Measurements from ENCODE around the gene FLNC.

FLNC gene

DNA sequence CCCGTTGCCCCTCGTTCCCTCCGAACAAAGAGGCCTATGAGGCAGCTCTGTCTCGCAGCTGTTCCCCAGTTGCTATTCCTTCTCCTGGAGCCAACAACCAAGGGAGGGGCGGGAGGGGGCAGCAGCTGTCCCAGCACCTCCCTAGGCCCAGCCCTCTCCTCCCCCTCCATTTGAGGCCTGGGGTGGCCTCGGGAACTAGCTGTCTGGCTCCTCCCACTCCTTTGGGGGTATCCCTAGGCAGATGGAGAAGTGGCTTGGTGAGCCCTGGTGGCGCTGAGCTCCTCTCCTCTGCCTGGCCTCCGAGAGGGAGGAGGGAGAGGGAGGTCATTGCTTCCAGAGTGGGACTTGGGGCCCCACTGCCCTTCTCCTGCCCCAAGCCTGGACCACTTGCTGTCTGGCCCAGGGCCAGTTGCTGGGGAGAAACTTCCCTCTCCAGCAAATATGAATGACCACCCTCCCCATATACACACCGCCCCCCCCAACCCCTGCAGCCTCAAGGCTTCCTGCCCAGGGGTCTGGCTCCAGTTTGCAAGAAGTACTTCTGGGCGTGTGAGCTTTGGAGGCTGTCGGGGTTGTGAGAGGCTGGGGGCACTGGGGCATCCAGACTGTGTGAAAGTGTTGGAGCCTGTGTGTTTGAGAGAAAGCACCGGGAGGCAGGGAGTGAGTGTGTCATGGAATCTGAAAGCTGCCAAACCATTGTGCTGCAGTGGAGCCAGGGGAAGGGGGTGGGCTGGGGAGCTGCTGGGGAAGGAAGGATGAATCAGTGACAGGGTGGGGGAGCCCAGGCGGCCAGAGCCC, 3.1 kb downstream of the FLNC start:
- DNase-seq (ENCODE audit: low spot score) = no peak

DNA sequence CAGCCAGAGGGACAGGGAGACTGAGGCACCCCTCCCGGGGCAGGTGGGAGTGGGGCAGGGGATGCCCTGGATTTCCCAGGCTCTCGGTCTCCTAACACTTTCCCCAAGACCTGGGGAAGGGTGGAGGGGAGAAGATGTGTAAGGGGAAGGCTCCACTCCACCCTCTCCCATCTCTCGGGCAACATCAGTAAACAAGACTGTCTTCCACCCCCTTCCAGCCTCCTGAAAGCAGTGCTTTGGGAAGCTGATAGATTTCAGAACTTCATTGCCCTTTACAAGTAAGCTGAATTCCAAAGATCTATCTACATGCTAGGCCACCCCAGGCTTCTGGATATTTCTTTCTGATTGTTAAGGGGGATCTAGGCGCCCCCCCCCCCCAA, 3.7 kb downstream of the FLNC start:
- DNase-seq (ENCODE audit: low spot score) = no peak

DNA sequence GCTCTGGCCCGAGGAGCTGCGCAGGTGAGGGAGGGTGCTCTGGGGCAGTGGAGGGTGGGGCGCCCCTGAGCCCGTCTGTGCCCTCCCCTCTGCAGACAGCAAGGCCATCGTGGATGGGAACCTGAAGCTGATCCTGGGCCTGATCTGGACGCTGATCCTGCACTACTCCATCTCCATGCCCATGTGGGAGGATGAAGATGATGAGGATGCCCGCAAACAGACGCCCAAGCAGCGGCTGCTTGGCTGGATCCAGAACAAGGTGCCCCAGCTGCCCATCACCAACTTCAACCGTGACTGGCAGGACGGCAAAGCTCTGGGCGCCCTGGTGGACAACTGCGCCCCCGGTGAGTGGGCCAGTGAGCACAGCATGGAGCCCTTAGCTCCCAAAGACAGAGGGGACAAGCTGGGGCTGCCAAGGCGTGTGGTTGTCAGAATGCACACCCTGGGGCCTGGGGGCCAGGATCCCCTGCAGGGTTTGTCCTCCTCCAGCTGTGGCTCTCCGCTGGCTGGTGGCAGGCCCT, 5.1 kb downstream of the FLNC start:
- DNase-seq (ENCODE audit: low spot score) = no peak

DNA sequence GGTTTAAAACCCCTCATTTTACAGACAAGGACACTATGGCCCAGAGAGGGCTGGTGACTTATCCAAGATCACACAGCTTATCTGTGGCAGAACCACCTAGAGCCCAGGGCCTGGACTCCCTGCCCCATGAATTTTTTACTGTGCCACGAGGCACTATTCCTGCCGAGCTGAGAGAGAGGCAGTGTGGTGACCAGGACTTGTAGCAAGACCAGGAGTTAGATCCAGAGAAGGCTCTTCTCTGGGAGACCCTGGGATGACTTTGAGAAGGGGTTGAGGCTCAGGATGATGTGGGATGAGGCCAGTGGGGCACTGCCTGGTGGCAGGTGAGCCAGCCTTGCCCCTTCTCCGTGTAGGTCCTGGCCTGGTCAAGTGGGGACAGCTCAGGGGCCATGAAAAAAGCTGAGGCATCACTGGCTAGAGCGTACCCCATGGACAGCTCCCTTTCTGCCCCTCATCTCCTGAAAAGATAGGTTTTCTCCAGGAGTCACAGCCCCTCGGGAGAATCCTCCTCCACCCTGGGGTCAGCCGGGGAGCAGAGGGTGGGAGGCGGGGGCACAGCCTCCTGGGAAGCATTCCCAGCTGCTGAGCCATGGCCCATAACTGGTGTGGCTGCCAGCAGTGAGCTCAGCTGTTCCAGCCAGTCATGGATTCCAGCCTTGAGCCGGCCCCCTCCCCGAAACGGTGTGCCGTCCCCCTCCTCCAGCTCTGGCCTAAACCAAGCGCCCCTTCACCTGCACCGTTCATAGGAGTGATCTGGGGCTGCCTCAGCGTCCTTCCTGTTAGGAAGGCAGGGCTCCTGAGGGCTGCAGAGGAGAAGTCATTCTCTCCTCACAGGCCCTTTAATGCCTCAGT, 5.8 kb downstream of the FLNC start:
- DNase-seq (ENCODE audit: low spot score) = no peak

DNA sequence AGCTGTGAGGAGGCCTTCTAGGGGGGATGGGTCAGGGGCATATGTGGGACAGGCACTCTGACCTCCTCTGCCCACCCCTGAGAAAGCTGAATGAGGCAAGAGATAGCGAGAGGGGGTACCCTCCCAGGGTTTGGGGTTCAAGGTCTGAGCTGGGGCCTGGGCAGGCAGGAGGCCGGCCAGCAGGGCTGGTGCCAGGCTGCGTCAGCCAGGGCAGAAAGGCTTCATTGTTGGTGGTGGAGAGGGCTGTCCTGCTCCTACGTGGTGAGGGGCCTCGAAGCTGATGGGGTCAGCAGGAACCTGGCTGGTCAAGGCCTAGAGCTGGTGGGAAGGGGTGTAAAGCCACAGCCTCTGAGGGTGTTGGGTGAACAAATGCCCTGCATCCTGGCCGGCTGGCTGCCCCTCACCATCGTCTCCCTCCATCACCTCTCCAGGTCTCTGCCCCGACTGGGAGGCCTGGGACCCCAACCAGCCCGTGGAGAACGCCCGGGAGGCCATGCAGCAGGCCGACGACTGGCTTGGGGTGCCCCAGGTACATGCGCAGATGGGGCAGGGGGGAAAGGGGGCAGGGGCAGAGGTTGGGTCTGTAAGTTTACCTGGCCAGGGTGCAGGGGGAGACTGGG, 6.6 kb downstream of the FLNC start:
- DNase-seq (ENCODE audit: low spot score) = no peak

DNA sequence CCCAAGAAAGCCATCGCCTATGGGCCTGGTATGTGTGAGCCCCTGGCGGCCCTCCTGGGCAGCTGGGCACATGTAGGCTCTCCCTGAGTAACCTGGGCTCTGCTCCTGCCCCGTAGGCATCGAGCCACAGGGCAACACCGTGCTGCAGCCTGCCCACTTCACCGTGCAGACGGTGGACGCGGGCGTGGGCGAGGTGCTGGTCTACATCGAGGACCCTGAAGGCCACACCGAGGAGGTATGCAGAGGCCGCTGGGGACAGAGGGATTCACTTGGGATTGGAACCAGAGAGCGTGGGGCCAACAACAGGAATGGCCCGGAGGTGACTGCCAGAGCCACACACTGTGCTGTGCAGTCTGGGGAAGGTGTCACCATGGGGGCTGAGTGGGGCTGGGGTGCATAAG, 7.3 kb downstream of the FLNC start:
- DNase-seq (ENCODE audit: low spot score) = no peak

DNA sequence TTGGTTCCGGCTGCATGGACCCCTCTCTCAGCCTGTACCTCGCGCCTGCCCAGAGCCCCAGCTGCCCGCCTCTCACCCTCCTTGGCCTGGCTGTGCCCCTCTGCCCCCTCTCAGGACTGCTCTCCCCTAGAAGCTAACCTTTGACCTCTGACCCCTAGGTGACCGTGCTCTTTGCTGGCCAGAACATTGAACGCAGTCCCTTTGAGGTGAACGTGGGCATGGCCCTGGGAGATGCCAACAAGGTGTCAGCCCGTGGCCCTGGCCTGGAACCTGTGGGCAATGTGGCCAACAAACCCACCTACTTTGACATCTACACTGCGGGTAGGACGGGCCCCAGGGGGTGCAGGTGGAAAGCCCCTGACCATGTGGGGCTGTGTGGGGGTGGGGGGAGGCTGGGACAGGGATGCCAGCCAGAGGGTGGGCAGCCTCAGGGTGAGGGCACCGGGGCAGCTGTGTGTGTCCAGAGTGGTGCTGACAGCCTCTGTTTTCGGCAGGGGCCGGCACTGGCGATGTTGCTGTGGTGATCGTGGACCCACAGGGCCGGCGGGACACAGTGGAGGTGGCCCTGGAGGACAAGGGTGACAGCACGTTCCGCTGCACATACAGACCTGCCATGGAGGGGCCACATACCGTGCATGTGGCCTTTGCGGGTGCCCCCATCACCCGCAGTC, 8.0 kb downstream of the FLNC start:
- no peak for DNase-seq (ENCODE audit: low spot score)

DNA sequence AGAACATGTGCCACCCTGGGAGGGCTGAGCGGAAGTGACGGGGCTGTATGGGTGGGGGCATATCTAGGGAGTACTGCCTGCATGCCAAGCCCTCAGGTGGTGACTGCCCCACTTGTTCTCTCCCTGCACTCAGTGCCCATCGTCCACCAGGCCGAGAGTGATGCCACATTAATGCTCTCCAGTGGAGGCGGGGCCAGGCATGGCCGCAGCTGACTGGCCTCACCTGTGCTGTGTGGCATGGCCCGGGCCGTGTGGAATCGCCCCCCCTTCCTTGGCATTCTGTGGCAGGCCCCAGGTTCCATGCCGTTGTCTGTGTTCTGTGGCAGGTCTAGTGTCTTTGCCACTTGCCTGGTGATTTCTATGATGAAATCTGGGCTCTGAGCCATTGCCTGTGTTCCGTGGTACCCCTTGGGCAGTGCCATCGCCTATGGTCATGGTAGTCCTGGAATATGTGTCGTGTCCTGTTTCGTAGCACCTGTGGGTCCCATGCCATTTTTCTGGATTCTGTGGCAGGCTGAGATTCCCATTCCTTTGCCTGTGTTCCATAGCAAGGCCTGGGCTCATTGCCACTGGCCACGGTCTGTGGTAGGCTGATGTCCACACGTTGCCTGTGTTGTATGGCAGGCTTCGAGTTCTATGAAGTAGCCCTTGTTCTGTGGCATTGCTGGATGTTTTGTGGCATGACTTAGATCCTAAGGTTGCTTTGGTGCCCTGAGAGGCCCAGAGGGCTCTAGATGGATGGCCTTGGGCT, 8.9 kb downstream of the FLNC start:
- DNase-seq (ENCODE audit: low spot score) = no peak

DNA sequence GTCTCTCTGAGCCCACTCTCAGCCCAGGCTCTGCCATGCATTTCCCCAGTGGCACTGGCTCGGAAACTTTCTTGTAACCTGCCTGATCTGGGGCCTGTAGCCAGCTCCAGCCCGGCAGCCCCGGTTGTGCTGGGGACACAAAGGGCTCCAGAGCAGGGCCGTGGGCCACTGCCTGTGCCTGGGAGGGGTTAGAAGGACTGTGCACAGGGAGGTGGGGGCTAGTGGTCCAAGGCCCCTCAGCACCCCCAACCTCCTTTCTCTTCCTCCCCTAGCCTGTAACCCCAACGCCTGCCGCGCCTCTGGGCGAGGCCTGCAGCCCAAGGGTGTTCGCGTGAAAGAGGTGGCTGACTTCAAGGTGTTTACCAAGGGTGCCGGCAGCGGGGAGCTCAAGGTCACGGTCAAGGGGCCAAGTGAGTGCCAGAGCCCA, 9.6 kb downstream of the FLNC start:
- no peak for DNase-seq (ENCODE audit: low spot score)

DNA sequence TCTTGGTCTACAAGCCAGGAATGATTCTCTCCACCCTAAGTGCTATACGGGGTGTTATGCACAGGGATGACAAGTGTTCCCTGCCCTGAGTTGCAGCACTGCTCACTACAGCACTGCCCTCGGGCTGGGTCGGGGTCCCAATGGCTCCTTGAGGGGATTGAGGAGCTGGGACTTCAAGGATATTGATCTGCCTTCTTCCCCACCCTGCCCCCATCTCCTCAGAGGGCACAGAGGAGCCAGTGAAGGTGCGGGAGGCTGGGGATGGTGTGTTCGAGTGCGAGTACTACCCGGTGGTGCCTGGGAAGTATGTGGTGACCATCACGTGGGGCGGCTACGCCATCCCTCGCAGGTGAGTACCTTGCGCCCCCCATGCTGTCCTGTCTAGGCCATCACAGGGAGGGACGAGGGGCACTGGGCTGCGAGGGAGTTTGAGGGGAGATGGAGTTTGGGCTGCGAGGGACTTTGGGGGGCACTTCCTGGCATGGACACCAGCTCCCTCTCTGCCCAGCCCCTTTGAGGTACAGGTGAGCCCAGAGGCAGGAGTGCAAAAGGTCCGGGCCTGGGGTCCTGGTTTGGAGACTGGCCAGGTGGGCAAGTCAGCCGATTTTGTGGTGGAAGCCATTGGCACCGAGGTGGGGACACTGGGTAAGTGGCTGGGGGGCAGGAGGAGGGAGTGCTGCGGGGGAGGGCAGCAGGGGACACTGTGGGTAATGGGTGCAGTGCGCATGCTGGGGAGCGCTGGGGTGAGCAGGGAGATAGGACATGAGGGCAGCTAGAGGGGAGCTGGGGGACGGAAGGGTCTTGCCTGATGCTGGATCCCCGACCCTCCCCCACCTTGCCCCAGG, 10.3 kb downstream of the FLNC start:
- no peak for DNase-seq (ENCODE audit: low spot score)

DNA sequence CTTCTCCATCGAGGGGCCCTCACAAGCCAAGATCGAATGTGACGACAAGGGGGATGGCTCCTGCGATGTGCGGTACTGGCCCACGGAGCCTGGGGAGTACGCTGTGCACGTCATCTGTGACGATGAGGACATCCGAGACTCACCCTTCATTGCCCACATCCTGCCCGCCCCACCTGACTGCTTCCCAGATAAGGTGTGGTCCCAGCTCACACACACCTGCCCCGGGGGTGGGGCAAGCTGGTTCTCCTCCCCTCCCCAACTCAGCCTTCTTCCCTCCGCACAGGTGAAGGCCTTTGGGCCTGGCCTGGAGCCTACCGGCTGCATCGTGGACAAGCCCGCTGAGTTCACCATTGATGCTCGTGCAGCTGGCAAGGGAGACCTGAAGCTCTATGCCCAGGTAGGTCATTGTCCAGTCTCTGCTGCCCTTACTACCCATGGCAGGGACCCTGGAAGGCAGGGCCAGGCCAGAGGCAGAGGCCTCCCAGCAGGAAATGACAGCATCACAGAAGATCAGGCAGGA, 11.0 kb downstream of the FLNC start:
- DNase-seq (ENCODE audit: low spot score) = no peak

DNA sequence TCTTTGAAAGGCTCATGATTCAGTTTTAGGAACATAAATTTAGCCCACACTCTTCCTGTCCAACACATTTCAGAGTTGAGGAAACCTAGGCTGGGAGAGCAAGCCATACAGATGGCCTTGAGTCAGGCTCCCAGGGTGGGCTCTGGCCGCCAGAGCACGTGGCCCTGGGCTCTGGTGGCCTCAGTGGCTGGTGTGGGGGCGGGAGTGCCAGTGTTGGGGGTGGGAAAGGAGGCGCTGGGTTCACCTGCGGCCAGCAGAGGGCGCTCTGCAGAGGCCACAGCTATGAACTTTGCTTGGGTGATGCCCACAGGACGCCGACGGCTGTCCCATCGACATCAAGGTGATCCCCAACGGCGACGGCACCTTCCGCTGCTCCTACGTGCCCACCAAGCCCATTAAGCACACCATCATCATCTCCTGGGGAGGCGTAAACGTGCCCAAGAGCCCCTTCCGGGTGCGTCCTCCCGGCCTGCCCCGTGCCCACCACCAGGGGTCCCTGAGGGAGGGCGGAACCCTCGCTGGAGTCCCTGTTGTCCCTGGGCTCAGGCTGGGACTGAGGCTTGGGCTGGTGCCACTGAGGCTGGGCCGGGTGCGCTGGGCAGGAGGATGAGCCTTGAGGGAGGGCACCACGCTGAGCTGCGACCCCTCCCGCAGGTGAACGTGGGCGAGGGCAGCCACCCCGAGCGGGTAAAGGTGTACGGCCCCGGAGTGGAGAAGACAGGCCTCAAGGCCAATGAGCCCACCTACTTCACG, 11.9 kb downstream of the FLNC start:
- DNase-seq (ENCODE audit: low spot score) = peak; percentile 50

DNA sequence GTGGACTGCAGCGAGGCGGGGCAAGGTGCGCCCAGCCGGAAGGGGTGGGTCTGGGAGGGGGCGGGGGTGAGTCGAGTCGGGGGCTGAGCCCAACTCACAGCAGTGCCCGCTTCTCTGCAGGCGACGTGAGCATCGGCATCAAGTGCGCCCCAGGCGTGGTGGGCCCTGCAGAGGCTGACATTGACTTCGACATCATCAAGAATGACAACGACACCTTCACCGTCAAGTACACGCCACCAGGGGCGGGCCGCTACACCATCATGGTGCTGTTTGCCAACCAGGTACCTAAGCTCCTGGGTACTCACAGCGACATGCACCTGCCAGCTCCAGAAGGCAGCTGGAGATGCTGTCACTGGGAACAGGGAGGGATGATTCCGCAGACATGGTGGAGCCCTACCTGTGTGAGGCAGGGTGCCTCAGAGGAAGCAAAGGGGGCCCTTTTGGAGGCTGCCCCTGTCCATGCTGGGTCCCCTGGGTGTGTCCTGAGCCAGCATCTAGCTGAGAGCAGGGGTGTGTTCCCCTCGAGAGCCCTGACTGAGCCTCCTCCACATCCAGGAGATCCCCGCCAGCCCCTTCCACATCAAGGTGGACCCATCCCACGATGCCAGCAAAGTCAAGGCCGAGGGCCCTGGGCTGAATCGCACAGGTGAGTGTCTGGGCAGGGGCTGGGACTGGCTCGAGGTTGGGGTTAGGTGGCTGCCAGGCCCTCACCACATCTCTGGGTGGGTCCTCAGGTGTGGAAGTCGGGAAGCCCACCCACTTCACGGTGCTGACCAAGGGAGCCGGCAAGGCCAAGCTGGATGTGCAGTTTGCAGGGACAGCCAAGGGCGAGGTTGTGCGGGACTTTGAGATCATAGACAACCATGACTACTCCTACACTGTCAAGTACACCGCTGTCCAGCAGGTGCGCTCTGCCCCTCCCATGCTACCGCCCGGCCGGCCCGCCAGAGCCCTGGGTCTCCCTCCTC, 12.8 kb downstream of the FLNC start:
- DNase-seq (ENCODE audit: low spot score) = no peak

DNA sequence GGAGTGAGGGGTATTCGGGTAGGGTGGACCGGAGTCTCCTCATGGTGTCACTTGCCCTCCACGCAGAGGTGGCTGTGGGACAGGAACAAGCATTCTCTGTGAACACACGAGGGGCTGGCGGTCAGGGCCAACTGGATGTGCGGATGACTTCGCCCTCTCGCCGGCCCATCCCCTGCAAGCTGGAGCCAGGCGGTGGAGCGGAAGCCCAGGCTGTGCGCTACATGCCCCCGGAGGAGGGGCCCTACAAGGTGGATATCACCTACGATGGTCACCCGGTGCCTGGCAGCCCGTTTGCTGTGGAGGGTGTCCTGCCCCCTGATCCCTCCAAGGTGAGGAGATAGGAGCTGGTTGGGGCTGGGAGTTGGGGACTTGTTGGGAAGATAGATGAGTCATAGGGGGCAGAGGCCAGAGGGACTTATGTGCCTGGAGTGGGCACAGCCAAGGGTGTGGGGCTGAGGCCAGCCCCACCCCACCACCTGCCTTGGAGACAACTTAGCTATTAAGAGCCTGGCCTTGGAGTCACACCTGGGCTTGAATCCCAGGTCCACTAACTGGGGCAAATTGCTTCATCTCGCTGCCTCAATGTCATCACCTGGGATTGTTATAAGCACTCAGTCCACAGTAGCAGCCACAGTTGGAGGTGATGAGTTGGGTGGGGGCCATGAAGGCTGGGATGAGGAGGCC, 13.9 kb downstream of the FLNC start:
- DNase-seq (ENCODE audit: low spot score) = no peak

DNA sequence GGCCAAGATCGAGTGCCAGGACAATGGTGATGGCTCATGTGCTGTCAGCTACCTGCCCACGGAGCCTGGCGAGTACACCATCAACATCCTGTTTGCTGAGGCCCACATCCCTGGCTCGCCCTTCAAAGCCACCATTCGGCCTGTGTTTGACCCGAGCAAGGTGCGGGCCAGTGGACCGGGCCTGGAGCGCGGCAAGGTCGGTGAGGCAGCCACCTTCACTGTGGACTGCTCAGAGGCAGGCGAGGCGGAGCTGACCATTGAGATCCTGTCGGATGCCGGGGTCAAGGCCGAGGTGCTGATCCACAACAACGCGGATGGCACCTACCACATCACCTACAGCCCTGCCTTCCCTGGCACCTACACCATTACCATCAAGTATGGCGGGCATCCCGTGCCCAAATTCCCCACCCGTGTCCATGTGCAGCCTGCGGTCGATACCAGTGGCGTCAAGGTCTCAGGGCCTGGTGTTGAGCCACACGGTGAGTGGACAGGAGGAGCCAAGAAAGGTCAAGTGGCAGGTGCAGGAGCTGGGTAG, 14.6 kb downstream of the FLNC start:
- no peak for DNase-seq (ENCODE audit: low spot score)

DNA sequence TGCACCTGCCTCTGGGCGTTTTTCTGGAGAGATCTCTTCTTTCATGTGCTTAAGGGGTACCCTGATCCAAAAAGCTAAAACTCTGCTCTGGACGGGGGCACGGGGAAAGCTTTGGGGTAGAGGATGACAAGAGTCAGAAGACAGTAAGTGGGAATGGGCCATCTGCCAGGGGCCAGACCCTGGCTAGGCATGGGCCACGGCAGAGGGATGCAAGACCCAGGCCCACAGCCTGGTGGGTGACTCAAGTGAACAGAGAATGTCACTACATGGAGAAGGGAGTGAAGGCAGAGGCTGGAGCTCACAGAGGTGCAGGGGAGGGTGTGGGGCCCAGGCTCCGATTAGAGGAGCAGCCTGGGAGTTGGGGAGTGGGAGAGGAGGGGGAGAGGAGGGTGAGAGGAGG, 15.3 kb downstream of the FLNC start:
- no peak for DNase-seq (ENCODE audit: low spot score)

DNA sequence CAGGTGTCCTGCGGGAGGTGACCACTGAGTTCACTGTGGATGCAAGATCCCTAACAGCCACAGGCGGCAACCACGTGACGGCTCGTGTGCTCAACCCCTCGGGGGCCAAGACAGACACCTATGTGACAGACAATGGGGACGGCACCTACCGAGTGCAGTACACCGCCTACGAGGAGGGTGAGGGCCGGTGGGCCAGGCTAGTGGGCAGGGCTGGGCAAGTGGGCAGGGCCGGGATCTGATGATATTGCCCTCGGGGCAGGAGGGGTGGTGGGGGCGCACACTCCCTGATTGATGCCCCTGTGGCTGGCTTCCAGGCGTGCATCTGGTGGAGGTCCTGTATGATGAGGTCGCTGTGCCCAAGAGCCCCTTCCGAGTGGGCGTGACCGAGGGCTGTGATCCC, 15.8 kb downstream of the FLNC start:
- DNase-seq (ENCODE audit: low spot score) = no peak

Measured in CD4-positive, alpha-beta T cell treated with Interleukin-15 for 4 hours (primary cell).